Fibroblast of pulmonary artery (primary cell): Measurements from ENCODE around the gene KCNIP4.
A peak's percentile ranks its signal among the peaks of the same experiment; 100 is the strongest.

Experiments
- DNase-seq: peaks from one replicate; pipeline ENCODE4 v3.0.0-alpha.2; 2010; ENCODE audit warnings: low read depth
- H3K4me3 ChIP-seq: replicated peaks from 2 replicates; pipeline ENCODE4 v1.5.1; 2011; ENCODE audit warnings: low read depth, mild to moderate bottlenecking, control low read depth, low read length, moderate library complexity
- CTCF ChIP-seq: IDR thresholded peaks from 2 replicates; pipeline ENCODE4 v1.5.1; 2011; ENCODE audit warnings: mild to moderate bottlenecking, control low read depth, low read length, inconsistent platforms; ENCODE audit errors: missing control alignments

The KCNIP4 gene

GRCh38 chr4:20778896-20779295 is 1169.7 kb downstream of the KCNIP4 start:
- no peak overlapping the region for H3K4me3 ChIP-seq
- no peak for DNase-seq
- TF ChIP-seq CTCF, result no peak

- no peak overlapping the region for H3K4me3 ChIP-seq
- peak; percentile 79 for TF ChIP-seq CTCF
- DNase-seq, result peak; percentile 81
These were observed 1175.2 kb downstream of the KCNIP4 start for GRCh38 chr4:20773144-20773997.

GRCh38 chr4:20764366-20764992 is 1184.1 kb downstream of the KCNIP4 start:
- no peak overlapping the region for H3K4me3 ChIP-seq
- no peak for TF ChIP-seq CTCF
- no peak for DNase-seq

GRCh38 chr4:20761826-20762225 is 1186.7 kb downstream of the KCNIP4 start:
- DNase-seq, result no peak
- no peak overlapping the region for H3K4me3 ChIP-seq
- no peak for TF ChIP-seq CTCF

GRCh38 chr4:20761382-20761781 is 1187.2 kb downstream of the KCNIP4 start:
- H3K4me3 ChIP-seq, result no peak overlapping the region
- no peak for DNase-seq
- TF ChIP-seq CTCF, result no peak

- no peak overlapping the region for H3K4me3 ChIP-seq
- peak; percentile 21 for TF ChIP-seq CTCF
- peak; percentile 22 for DNase-seq
These were observed 1188.5 kb downstream of the KCNIP4 start for GRCh38 chr4:20760053-20760452.
